Right lobe of liver (tissue), 6 donors: Measurements from ENCODE around the gene IFI30. TPM values are rescaled to one million over a fixed set of nuclear protein-coding genes. Genes with fewer than 3 reads are reported as not detected.
A peak's percentile ranks its signal among the peaks of the same experiment; 100 is the strongest.

Experiments used
- ATAC-seq, 4 donors: fragments of 200-7000 bp; cut with Tn5 transposase; one replicate each; pipeline ENCODE4 v1.9.1; 2020; ENCODE audit warnings: mild to moderate bottlenecking in 4 of 4, moderate library complexity in 4 of 4
- DNase-seq, 3 donors: peaks; one replicate each; pipeline ENCODE4 v3.0.0-alpha.2; 2020
- H3K27ac ChIP-seq, 3 donors: fragments of 200-600 bp; one replicate each; pipeline ENCODE4 v1.8.0; 2022
- H3K27me3 ChIP-seq, 2 donors: fragments of 200-600 bp; one replicate each; pipeline ENCODE4 v1.8.0; 2022
- H3K36me3 ChIP-seq, 4 donors: fragments of 200-600 bp; sonication (generic) in 1 of 4; one replicate each; pipeline versions ENCODE4 v1.5.1 to v1.8.0; 2017 to 2022; ENCODE audit warnings: control low read depth in 1 of 4
- H3K4me1 ChIP-seq, 4 donors: fragments of 200-600 bp; sonication (generic) in 1 of 4; one replicate each; pipeline versions ENCODE4 v1.5.1 to v1.8.0; 2017 to 2022; ENCODE audit warnings: control low read depth in 1 of 4
- H3K4me3 ChIP-seq, 3 donors: fragments of 200-600 bp; one replicate each; pipeline ENCODE4 v1.8.0; 2022
- H3K9me3 ChIP-seq, 4 donors: fragments of 200-600 bp; sonication (generic) in 1 of 4; one replicate each; pipeline versions ENCODE4 v1.5.1 to v1.8.0; 2017 to 2022; ENCODE audit warnings: control low read depth in 1 of 4
- POLR2A ChIP-seq: fragments of 450-650 bp; IDR thresholded peaks from one replicate; pipeline ENCODE4 v1.6.1; 2017; ENCODE audit warnings: antibody characterized with exemption, mild to moderate bottlenecking
- WGBS: methylation state at CpG from one replicate; pipeline ENCODE4 v1.1.6; 2018; ENCODE audit warnings: low coverage, low lambda C conversion rate; ENCODE audit not compliant: insufficient coverage; ENCODE audit errors: missing lambda C conversion rate; 5-methylcytosine and 5-hydroxymethylcytosine counted together
- intact Hi-C, 2 donors: fragments of 100-400 bp; cut with DNase I; formaldehyde crosslinking; loops; one replicate each; pipeline versions ENCODE4 v1.11.2 to v1.14.1; 2022
- total RNA-seq, 6 experiments: library from RNA; depleted of rRNA in 2 of 6; stranded (reverse); fragments of >200 nt in 2 of 6; fragmentation: NEBNext Ultra II Directional in 3 of 6; extraction: Animal tissue kit (Norgen Biotek cat#: 25700) in 3 of 6; gene quantifications; one replicate each; pipeline versions ENCODE4 v1.1.0 to v1.2.4, GENCODE V29; 2016 to 2023
- TF ChIP-seq, protein P1 (sequence below), 4 donors: fragments of 200-600 bp in 3 of 4; fragments of 450-650 bp in 1 of 4; IDR thresholded peaks; one replicate each; pipeline versions ENCODE4 v1.5.1 to v1.8.0; 2016 to 2022; ENCODE audit warnings: antibody characterized with exemption in 4 of 4, mild to moderate bottlenecking in 2 of 4
- donor health status: DM: no; HTN: yes; CAD: no.
- donor health status: DM: no; HTN: no; CAD: no.
- donor health status: DM: no; HTN: no; CAD: no.
- donor health status: DM: no; HTN: yes; CAD: no.
- donor health status: DM: no; HTN: yes; CAD: no.

IFI30 gene
- total RNA-seq, 6 experiments from 2014 or later: 54.0 to 205 (median 91.8) TPM

DNA sequence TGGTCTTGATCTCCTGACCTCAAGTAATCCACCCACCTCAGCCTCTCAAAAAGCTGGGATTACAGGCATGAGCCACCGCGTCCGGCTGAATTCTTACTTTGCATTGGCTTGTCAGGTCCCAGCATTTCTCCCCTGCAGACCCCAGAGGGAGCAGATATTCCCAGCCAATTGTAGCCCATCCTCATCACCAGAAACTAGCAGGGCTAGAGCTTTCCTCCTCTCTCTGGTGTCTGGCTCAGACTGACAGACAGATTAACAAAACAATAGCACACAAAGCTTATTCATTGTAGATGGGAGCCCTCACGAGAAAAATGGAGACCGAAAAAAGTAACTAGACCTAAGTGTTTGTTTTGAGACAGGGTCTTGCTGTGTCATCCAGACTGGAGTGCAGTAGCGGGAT is 11.9 kb downstream of the IFI30 start:
- TF ChIP-seq POLR2A: no peak
- TF ChIP-seq, protein P1, sequence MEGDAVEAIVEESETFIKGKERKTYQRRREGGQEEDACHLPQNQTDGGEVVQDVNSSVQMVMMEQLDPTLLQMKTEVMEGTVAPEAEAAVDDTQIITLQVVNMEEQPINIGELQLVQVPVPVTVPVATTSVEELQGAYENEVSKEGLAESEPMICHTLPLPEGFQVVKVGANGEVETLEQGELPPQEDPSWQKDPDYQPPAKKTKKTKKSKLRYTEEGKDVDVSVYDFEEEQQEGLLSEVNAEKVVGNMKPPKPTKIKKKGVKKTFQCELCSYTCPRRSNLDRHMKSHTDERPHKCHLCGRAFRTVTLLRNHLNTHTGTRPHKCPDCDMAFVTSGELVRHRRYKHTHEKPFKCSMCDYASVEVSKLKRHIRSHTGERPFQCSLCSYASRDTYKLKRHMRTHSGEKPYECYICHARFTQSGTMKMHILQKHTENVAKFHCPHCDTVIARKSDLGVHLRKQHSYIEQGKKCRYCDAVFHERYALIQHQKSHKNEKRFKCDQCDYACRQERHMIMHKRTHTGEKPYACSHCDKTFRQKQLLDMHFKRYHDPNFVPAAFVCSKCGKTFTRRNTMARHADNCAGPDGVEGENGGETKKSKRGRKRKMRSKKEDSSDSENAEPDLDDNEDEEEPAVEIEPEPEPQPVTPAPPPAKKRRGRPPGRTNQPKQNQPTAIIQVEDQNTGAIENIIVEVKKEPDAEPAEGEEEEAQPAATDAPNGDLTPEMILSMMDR (IDR thresholded peaks at IDR 0.05): no peak

GRCh38 chr19:18190278-18190677 is 16.7 kb downstream of the IFI30 start:
- no peaks in the 10 kb centered on the region for H3K9me3 ChIP-seq
- intact Hi-C loops: no loop called here
- TF ChIP-seq, protein P1 (IDR thresholded peaks at IDR 0.05): no peak
- no peak for TF ChIP-seq POLR2A
- ATAC-seq: no peak
- H3K4me3 ChIP-seq: no peak overlapping the region
- H3K27ac ChIP-seq: no peak overlapping the region
- 79% methylated on average over 4 of the region's 4 CpGs for WGBS
- H3K27me3 ChIP-seq: no peaks in the 10 kb centered on the region
- peaks cover 0 to 8% (median 2%) of the 10 kb centered on the region in 4 donors for H3K4me1 ChIP-seq
- H3K36me3 ChIP-seq: no peaks in the 10 kb centered on the region
- no peak for DNase-seq

More for the DNA sequence above, 11.9 kb downstream of the IFI30 start:
- Histone ChIP-seq H3K27me3 (no peaks in the 10 kb centered on the region), H3K9me3 (no peaks in the 10 kb centered on the region), H3K36me3 (no peaks in the 10 kb centered on the region), H3K4me3 (no peak overlapping the region), H3K27ac (no peak overlapping the region), H3K4me1 (no peaks in the 10 kb centered on the region)
- DNase-seq (no peak), ATAC-seq (no peak)
- intact Hi-C loops: no loop called here
- WGBS: no CpG with 5 or more reads among the region's 6 CpGs

DNA sequence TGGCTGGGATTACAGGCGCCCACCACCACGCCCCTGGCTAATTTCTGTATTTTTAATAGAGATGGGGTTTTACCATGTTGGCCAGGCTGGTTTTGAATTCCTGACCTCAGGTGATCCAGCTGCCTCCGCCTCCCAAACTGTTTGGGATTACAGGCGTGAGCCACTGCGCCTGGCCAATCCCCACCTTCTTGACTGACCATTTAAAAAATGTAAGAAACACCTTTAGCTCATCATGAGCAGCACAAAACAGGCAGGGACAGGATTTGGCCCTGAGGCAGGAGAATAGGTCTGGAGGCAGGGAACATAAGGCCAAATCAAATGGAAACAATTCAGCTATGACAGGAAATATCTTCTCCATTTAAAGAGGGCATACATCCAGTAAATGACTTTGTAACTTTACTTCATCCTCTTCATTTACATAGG is 18.0 kb downstream of the IFI30 start:
- Histone ChIP-seq H3K27me3 (no peaks in the 10 kb centered on the region), H3K36me3 (no peaks in the 10 kb centered on the region), H3K4me1 (peaks cover 0 to 8% (median 2%) of the 10 kb centered on the region in 4 donors), H3K27ac (peak overlapping the region; percentile 95 to 100 (median 97)), H3K4me3 (peak overlapping the region; percentile 37 to 59 (median 53)), H3K9me3 (no peaks in the 10 kb centered on the region)
- WGBS: 50% methylated on average over 2 of the region's 5 CpGs
- ATAC-seq: no peak
- no peak for DNase-seq
- TF ChIP-seq, protein P1 (IDR thresholded peaks at IDR 0.05): no peak
- TF ChIP-seq POLR2A: no peak
- intact Hi-C loops: no loop called here

GRCh38 chr19:18192673-18193387 is 19.2 kb downstream of the IFI30 start, which contains the start of gene MPV17L2:
MPV17L2 (plus strand) TSS chr19:18193218; CDS start chr19:18193282, 64 bp downstream.
- TF ChIP-seq, protein P1 (IDR thresholded peaks at IDR 0.05): no peak
- peak; percentile 80 for TF ChIP-seq POLR2A
- intact Hi-C loops: no loop called here
- DNase-seq: peak; percentile 99 to 100 (median 100)
- Histone ChIP-seq H3K27me3 (no peaks in the 10 kb centered on the region), H3K9me3 (no peaks in the 10 kb centered on the region), H3K27ac (peak within 1 kb of the TSS; percentile 95 to 100 (median 97)), H3K4me3 (peak within 1 kb of the TSS; percentile 74 to 81 (median 76)), H3K4me1 (peaks cover 0 to 8% (median 2%) of the 10 kb centered on the region in 4 donors), H3K36me3 (no peaks in the 10 kb centered on the region)
- ATAC-seq: peak; percentile 88 to 94 (median 92)
- WGBS: 0% methylated on average over 19 of the region's 74 CpGs
